Stimulated activated CD8-positive, alpha-beta memory T cell treated with anti-CD3 and anti-CD28 coated beads, Interleukin-7, amount 100 ng/mL, for 1 hour (primary cell): ENCODE results near the gene FMNL1.

Experiments used
- DNase-seq, 2 donors: peaks; one replicate each; pipeline ENCODE4 v3.0.0-alpha.2; 2020; ENCODE audit warnings: low read depth in 2 of 2

The FMNL1 gene

DNA sequence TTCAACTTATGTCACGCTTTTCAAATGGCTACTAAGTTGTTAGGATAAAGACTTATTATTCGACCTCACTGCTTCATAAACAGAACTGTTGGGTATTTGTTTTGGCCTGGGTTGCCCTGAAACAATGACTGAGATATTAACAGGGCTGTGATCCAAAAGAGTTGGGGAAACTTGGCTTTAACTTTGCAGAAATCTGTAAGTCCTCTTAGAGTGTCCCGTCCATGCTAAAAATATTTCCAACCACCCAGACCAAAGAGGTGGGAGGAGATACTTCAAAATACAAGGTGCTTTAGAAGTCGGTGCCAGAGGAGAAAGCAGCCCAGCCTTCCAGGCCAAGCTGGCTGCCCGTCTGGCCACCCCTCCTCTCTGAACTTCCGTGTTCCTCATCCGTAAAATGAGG is 56.3 kb downstream of the FMNL1 start:
- no peak for DNase-seq

DNA sequence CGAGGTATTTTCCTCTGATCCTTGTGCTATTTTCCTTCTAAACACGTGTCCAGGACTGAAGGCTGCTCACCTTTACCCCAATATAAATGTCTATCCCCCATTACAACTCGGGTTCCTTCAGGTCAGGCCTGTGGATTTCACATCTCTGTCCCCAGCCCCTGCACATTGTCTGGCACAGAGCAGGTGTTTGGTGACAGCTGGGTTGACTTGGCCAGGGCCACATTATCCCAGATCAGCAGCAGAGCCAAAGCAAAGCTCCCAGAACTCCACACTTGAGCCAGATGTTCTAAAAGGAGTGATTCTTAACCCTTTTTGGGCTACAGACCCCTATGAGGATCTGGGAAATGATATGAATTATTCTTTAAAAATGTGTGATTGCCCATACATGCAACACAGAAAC is 58.2 kb downstream of the FMNL1 start:
- no peak for DNase-seq

DNA sequence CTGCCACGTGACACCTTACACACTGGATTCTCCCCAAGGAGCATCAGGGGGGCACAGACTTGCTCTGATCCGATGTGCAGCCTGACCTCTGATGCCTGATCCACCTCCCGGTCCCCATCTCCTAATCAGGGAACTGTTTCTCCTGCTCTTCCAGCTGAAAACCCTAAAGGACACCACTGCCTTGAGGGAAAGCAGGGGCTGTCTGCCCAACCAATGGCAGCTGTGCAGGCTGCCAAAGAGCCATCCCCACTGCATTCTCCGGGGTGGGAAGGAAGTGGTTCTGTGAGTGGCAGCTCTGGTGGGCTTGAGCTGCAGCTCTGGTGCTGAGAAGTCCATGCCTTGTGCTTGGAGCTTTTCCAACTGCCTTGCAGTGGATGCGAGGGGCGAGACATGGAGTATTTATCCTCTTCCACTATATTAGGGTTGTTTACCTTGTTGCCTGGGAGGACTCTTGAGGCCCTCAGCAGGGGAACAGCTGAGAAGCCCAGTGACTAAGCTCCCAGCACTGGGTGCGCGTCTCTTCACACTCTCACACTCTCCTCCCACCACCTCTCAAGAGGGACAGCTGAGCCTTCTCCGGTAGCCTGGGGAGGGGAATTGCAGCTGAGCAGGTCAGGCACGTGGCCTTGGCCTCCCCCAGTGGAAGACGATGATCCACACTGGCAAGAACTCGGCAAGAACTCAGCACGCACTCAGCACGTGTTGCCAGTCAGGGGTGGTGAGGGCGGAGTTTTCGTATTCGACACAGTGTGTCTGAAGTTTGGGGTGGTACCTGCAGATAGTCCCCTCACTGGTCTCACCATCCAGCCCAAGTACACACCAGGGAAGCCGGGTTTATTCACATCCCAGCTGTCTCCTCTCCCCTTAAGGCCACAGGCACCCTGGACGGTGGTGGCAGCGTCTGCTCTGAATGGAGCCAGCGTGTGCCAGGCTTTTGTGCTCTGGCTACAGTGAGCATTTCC is 61.3 kb downstream of the FMNL1 start:
- DNase-seq, result no peak

DNA sequence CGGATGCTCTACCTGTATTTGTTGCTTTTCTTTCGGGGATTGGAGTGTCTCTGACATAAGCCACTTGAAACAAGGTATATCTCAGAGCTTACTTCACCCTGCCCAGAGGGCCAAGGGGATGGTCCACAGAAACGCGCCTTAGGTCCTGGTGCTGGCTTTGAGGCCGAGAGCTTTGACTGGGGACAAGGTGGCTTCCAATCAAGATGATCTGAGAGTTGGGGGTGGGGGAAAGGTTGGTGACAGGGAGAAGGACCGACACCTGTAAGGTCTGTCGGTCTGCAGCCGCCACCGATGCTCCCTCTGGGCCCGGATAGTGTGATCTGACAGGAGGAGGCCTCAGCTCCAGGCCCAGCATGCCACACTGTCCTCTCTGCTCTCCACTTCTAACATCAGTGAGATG is 62.0 kb downstream of the FMNL1 start:
- DNase-seq, result no peak

DNA sequence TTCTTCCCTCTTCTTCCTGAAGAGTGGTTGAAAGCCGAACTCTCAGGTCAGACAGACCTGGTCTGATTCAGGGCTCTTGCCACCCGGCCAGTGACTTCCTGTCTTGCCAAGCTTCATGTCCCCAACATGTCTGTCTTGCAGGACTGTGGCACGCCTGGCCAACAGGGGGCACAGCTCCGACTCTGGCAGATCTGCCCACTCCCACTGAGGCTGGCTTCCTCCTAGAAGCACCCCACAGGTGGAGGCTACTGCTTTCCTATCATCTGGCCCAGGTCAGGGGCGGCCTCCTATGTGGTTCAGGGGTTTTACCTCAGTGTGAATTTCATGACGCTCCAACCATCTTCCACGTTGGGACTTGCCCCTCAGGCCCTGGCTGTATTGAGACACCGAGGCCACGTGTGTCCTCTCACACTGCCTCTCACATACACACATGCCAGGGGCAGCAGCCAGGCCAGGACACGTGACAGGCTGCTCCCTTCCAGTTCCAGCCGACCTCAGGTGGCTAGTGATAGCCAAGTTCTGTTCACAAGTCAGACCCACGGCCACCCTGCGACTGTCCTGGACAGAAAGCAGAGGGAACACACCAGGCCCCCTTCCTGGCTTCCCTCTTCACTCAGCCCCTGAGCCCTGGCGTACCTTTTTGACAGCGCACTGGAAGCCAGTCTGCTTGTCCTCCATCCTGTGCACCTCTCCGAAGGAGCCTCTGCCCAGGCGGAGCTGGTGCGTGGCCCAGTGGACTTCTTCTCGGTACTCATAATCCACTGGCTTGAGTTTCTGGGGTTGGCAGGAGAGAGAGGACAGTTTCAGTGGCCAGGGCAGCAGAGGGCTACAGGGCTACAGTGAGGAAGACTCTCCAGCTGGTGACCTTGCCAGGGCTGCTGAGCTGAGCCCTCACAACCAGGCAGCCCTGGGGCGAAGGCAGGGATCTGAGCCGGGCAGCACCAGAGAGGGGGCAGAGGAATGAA is 62.8 kb downstream of the FMNL1 start:
- DNase-seq, result no peak

DNA sequence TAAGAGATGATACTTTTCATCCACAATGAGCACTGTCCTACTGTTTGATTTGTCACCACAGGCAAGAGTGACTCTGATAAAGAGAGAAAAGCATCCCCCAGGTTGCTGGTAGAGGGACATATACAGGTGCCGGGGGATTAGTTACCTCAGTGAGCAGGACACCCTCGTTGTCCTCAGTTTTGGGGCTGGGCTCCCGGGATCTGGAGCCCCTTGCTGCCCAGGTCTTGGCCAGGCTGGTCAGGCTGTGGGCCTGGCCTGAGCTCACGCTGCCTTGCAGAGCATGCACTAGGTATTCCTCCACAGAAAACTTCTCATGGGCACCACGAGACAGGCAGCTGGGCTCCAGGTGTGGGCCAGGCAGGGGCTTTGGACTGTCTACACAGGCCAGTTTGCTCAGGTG is 64.6 kb downstream of the FMNL1 start:
- no peak for DNase-seq

DNA sequence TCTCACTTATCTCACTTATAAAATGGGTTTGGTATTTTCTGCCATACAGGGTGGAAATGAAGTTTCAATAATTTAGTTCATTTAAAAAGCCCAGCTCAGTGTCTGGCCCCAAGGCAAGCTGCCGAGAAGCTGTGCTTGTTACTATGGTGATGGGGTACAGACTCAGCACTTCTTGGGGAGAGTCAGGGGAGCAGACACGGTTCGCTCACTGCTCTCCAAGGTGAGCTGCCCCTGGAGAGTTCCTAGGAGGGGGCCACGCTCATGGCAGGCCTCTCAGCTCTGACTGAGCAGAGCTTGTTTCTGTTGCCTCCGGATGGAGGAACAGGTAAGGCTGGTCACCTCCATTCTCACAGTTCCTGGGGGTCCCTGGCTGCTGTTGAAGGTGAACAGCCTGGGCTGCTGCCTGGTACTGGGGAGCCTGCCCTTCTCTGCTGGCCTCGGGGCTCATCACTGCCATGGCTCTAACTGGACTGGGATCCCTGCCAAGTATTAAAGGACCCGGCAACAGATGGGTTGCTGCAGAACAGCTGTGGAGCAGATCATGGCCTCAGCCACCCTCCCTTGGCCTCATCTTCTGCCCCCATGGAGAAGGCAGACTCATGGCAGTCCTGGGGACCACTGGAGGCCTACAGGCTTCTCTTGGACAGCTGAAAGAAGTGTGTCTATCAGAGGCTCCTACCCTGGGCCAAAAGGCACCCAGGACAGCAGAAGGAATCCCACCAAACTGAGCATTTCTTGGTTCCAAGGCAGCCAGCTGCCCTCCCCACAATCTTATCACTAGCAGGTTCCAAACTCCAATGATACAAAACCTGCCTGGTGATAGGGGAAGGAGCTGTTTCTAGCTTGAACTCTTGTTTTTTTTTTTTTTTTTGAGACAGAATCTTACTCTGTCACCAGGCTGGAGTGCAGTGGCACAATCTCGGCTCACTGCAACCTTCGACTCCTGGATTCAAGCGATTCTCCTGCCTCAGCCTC is 66.1 kb downstream of the FMNL1 start:
- DNase-seq, result no peak

DNA sequence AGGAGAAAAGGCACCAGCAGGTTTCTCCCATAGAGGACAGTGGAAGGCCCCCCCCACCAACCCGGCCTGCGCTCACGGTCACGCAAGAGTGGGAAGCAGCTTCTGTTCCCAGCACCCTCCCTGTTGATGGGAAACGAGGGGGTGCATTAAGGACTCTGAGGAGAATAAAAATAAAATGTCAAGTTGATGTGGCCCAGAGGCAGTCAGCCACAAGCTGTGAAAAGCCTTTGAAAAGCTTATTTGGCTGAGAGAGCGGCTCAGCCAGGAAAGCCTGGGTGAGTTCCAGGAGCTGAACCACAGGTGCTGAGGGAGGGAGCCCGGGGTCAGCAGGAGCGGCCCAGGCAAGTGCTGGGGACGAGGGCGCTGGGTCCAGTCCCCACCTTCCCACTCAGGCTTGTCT is 67.1 kb downstream of the FMNL1 start:
- DNase-seq, result no peak

DNA sequence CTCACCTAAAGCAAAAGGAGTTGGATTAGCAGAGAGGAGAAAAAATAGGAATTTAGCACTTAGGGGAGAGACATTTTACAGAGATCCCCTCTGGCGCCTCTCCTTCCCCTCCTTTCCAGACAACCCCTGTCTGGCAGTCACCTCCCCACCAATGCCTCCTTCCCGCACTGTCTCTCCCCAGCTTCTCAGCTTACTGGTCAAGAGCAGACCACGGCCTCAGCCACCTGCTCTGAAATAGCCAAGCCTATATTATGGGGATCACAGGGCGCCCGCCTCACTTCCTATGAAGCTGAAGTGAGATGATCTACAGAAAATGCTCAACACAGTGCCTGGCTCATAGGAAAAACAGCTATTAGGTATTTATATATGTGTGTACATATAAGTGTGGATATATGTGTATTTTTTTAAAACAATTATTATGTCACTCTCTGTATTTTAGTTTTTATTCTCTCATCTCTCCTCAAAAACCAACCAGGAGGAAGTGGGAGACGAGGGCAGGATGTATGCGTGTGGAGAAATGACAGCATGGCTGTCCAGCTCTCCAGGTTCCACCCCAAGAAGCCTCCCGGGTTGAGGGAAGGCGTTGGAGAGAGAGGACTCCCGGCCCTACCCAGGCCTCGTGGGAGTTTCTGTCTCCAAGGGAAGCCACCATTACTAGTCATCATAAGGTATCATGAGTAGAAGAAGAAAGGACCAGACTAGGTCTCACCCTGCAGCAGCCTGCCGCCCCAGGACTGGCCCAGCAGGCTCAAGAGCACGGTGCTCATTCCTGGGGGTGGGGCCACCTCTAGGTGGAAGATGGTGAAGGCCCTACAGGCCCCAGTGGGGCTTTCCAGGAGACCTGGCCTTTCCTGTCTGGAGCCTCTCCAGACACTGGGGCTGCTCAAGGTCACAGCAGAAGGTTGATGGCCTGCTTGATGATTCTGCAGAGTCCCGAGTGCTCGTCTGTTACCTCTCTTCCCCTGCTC is 67.9 kb downstream of the FMNL1 start:
- DNase-seq, result no peak

DNA sequence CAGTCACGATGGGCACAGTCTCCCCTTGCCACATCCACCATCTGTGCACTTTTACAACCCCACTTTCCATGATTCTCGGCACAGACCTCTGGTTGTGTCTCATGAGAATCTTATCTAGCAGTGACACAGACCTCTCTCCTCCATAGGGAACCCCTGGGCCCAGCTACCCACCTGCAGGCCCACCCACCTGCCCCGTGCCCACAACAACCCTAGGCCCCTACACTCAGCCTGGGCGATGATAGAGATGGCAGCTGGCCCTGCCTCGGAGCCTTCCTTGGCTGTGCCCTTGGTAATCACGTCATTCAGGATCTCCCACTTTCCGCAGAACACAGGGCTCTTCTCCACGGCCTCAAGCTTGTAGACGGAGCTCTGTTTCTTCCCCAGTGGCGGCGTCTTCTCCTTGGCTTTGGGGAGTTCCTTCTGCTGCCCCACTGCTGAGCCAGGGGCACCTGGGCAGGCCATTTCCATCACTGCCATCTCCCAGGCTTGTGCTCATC is 68.6 kb downstream of the FMNL1 start:
- DNase-seq, result no peak

DNA sequence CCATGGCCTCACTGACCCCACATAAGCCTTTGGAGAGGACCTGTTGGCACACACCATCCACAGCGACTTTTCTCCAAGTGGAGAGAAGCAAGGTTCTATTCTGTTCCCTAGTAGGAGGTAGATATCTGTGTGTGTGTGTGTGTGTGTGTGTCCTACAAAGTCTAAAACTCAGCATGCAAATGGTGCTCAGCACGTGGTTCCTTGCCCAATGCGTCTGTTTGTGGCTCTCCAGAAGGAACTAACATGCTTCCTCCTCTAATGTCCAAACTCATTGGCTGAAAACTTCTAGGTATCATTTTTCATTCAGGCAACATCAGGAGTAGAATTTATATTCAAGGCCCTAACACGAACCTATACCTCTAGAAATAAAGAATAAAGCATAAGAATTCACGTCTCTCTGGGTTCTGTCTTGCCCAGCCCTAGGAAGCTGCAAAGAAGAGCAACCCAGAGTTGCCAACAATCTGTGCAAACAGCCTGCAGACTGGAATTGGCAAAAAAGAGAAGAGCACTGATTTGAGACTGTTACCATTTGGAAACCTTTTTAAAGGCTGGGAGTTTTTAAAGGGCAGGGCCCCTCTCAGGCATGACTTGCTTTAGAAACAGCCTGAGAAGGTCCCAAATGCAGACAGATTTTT is 69.6 kb downstream of the FMNL1 start:
- no peak for DNase-seq

DNA sequence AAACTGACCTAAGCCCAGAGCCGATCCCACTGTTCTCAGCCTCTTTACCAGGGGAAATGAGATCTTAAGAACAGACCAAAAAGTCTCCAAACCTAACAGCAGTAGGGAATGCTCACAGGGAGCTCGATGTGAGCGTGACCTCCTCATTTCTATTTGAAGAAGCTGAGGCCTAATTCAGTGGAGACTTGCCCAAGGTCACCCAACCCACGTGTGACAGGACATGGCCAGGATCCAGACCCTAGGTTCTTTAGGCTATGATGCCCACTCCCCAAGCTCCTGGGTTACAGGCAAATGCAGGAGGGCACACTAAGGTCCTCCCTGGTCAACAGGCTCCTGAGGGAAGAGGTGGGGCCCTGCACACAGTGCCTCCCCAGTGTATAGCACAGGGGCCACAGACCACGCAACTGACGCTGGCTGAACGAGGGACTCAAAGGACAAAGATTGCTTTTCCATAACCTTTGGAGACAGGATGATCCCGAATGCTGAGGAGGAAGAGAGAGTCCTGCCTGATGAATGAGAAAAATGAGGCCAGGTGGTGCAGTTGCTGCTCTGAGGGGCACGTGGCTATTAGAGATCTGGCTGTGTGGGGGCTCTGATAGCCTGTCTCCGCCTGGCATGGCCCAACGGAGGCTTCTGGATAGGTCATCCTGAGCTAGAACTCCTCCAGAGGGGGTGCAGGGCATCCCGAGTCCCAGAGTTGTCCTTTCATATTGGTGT is 71.2 kb downstream of the FMNL1 start:
- DNase-seq, result no peak

DNA sequence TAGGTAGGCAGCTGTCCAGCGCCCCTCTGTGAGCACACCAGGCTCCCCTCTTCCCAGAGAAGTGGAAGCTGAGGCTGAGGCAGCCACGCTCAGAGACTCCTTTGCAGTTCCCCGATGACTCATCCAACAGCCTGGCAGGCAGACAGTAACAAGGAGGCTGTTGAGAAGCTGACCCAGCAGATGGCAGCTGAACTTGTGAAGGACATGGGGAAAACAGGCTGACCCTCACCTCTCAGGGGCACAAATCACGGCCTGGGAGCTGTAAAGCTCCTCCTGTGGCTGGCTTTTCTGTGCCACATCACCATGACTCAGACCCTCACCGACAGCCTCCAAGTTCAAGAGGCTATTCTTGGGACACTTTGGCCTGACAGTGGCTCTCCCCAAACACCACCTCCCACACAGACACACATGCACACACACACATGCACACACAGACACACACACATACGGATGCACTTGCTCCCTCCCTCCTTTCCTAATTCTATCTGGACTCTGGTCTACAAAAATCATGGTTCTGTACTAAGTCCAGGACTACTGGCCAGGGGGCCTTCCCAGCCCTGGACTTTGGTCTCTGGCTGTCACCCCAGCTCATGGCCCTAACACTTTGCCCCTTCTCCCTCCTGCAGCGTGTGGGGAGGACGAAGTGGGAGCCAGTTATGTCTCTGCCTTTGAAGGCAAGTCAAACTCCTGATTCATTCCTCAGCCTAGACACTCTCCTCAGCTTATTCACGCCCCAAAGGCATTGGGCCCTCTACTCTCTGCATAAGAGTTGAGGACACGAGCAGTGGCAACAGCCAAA is 71.9 kb downstream of the FMNL1 start:
- DNase-seq, result no peak

DNA sequence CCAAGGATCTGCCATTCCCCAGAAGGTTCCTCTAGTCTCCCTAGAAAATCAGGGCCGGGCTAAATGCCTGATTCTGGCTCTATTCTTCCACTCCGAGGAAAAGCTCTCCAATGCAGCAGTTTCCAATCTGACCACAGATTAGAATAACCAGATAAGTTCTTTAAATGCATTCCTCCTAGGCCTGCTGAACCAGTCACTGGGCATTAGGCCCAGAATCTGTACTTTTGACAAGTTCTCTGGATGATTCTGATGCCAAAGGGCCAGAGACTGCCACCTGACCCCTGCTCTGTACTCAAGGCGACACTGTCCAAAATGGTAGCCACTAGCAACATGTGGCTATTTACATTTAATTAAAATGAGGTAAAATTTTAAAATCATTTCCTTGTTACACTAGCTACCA is 72.8 kb downstream of the FMNL1 start:
- no peak for DNase-seq

DNA sequence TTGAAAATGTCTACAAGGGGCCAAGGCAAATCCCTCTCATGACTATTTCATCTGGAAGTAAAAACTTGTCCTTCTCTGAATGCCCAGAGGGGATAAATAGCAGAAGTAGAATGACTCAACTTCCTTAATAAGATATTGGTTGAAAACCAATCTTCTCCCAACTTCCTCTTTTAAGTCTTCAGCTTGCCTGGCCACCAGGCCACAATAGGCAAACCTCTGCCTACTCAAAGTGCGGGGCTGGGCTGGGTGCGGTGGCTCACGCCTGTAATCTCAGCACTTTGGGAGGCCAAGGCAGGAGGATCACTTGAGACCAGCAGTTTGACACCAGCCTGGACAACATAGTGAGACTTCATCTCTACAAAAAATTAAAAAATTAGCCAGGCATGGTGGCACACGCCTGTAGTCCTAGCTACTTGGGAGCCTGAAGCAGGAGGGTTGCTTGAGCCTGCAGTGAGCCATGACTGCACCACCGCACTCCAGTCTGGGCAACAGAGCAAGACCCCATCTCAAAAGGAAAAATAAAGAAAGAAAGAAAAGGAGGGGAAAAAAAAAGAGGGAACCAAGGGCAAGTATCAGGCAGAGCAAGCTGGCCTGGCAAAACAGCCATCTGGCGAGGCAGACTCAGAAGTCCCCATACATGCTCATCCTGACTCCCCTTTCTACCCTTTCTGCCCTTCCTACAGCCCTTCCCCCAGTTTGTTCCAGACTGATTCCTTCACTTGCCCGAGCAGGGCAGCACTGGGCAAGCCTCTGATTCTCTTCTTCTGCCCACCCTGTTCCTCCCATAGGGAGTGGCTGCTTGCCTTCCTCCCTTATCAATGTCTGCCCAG is 74.5 kb downstream of the FMNL1 start:
- no peak for DNase-seq

DNA sequence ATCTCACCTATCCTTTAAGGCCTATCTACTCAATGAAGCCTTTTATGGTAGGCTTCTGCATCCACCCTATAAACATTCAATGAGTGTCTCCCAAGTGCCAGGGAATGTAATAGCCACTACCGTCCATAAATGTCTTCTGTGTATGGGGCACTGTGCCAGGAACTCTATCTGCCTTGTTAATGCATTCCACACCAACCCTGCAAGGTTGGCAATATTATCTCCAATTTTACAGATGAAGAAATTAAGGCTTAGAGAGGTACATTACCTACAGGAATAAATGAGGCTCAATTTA is 75.1 kb downstream of the FMNL1 start:
- no peak for DNase-seq
